Osteocyte (in vitro differentiated cells): ENCODE measurements around the gene CARD11. TPM values are rescaled to one million over a fixed set of nuclear protein-coding genes. Genes with fewer than 3 reads are reported as not detected.

Experiments
- DNase-seq: peaks from one replicate; pipeline ENCODE4 v3.0.0; 2021; ENCODE audit warnings: mixed read lengths; ENCODE audit not compliant: unreplicated experiment; ENCODE audit errors: extremely low spot score
- H3K27ac Mint-ChIP-seq: one replicate; pipeline ENCODE4 v1.8.0; 2021; ENCODE audit warnings: mild to moderate bottlenecking, mixed read lengths; ENCODE audit not compliant: unreplicated experiment
- H3K27me3 Mint-ChIP-seq: one replicate; pipeline ENCODE4 v1.8.0; 2021; ENCODE audit warnings: mixed read lengths; ENCODE audit not compliant: unreplicated experiment
- H3K36me3 Mint-ChIP-seq: one replicate; pipeline ENCODE4 v1.8.0; 2021; ENCODE audit warnings: mixed read lengths; ENCODE audit not compliant: unreplicated experiment
- H3K4me1 Mint-ChIP-seq: one replicate; pipeline ENCODE4 v1.8.0; 2021; ENCODE audit warnings: mixed read lengths; ENCODE audit not compliant: unreplicated experiment
- H3K4me3 Mint-ChIP-seq: one replicate; pipeline ENCODE4 v1.8.0; 2021; ENCODE audit warnings: mild to moderate bottlenecking, moderate library complexity, mixed read lengths; ENCODE audit not compliant: unreplicated experiment
- H3K9me3 Mint-ChIP-seq: one replicate; pipeline ENCODE4 v1.8.0; 2021; ENCODE audit warnings: mixed read lengths; ENCODE audit not compliant: unreplicated experiment
- total RNA-seq: library from RNA; stranded (reverse); gene quantifications from 2 replicates; pipeline ENCODE4 v1.2.1, GENCODE V29; 2021
- TF ChIP-seq, protein P1 (sequence below): fragments of 200-600 bp; sonication (generic); IDR thresholded peaks from 2 replicates; pipeline ENCODE4 v1.5.0; 2021; ENCODE audit warnings: antibody characterized with exemption, mild to moderate bottlenecking, moderate library complexity

CARD11 gene
- total RNA-seq, 1 donor from 2014 or later = 0.24 TPM

DNA sequence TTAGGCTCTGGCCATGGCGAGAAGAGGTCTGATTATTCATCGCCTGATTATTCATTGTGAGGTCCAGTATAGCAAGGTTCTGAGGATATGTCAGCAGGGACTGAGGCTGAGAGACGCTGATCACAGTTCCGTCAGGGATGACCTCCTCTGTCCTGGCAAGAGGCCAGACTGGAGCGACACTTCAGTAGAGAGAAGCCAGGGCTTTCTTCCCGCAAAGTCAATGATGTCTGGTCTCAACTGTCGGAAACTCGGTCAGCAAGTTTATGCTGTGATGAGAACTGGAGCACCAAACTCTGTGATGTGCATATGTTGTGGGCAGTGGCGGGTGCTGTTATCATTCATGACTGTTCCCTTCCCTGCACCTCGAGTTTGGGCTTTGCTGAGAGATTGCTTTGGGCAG is 170.5 kb downstream of the CARD11 start:
- Mint-ChIP-seq H3K27me3 (no peaks in the 10 kb centered on the region), H3K4me1 (peaks cover 15% of the 10 kb centered on the region), H3K27ac (no peak overlapping the region), H3K9me3 (no peaks in the 10 kb centered on the region), H3K36me3 (no peaks in the 10 kb centered on the region), H3K4me3 (no peak overlapping the region)
- no peak for DNase-seq
- TF ChIP-seq, protein P1, sequence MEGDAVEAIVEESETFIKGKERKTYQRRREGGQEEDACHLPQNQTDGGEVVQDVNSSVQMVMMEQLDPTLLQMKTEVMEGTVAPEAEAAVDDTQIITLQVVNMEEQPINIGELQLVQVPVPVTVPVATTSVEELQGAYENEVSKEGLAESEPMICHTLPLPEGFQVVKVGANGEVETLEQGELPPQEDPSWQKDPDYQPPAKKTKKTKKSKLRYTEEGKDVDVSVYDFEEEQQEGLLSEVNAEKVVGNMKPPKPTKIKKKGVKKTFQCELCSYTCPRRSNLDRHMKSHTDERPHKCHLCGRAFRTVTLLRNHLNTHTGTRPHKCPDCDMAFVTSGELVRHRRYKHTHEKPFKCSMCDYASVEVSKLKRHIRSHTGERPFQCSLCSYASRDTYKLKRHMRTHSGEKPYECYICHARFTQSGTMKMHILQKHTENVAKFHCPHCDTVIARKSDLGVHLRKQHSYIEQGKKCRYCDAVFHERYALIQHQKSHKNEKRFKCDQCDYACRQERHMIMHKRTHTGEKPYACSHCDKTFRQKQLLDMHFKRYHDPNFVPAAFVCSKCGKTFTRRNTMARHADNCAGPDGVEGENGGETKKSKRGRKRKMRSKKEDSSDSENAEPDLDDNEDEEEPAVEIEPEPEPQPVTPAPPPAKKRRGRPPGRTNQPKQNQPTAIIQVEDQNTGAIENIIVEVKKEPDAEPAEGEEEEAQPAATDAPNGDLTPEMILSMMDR = no peak

DNA sequence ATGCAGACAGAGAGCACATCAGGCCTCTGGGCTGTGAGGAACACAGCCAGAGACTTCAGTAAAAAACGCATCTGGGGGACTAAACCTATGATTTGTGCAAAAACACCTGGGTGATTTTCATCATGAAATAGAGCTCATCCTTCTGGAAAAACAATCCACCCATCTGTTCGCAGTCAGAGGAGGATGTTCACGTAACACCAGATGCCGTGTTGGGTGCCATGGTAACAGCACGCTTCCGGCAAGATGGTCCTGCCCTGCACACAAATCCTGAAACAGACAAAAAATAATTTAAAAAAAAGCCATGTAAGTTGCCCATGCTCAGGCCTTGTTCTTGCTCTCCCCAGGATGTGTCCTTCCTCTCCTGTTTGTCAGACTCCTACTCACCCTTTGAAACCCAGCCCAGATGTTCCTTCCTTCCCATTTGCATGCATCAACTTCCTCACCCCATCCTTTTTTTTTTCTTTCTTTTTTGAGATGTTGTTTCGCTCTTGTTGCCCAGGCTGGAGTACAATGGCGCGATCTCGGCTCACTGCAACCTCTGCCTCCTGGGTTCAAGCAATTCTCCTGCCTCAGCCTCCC is 171.3 kb downstream of the CARD11 start:
- TF ChIP-seq, protein P1 = no peak
- Mint-ChIP-seq H3K27me3 (no peaks in the 10 kb centered on the region), H3K9me3 (no peaks in the 10 kb centered on the region), H3K27ac (no peak overlapping the region), H3K36me3 (no peaks in the 10 kb centered on the region), H3K4me3 (no peak overlapping the region), H3K4me1 (peaks cover 15% of the 10 kb centered on the region)
- DNase-seq = no peak

GRCh38 chr7:2870471-2870931 is 173.2 kb downstream of the CARD11 start:
- no peaks in the 10 kb centered on the region for H3K27me3 Mint-ChIP-seq
- peaks cover 6% of the 10 kb centered on the region for H3K4me1 Mint-ChIP-seq
- TF ChIP-seq, protein P1 = no peak
- H3K36me3 Mint-ChIP-seq = no peaks in the 10 kb centered on the region
- H3K27ac Mint-ChIP-seq = no peak overlapping the region
- H3K9me3 Mint-ChIP-seq = no peaks in the 10 kb centered on the region
- H3K4me3 Mint-ChIP-seq = no peak overlapping the region
- no peak for DNase-seq

DNA sequence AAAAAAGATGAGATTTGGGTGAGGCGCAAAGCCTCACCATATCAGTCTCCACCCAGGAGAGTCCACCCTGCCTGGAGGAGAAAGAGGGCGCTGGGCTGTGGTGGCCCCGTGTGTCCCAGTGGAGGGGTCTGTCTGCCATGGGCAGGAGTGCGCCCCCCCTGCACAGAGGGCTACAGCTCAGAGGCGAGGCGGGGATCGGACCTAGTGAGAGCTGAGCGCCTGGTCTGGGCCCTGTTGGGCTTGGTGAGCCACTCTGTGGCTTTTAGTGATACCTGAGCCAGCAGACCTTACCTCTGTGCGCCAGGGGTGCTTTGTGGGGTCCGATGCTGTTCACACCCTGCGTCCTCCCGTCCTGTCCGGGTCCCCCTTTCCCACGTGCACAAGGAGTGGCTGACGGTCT is 173.7 kb downstream of the CARD11 start:
- no peaks in the 10 kb centered on the region for H3K27me3 Mint-ChIP-seq
- no peaks in the 10 kb centered on the region for H3K9me3 Mint-ChIP-seq
- no peak for DNase-seq
- H3K4me1 Mint-ChIP-seq = peaks cover 7% of the 10 kb centered on the region
- TF ChIP-seq, protein P1 = no peak
- H3K4me3 Mint-ChIP-seq = no peak overlapping the region
- no peak overlapping the region for H3K27ac Mint-ChIP-seq
- H3K36me3 Mint-ChIP-seq = no peaks in the 10 kb centered on the region

- H3K9me3 Mint-ChIP-seq = no peaks in the 10 kb centered on the region
- no peaks in the 10 kb centered on the region for H3K27me3 Mint-ChIP-seq
- H3K4me3 Mint-ChIP-seq = no peak overlapping the region
- H3K4me1 Mint-ChIP-seq = peaks cover 29% of the 10 kb centered on the region
- TF ChIP-seq, protein P1 = no peak
- no peak overlapping the region for H3K27ac Mint-ChIP-seq
- DNase-seq = no peak
- H3K36me3 Mint-ChIP-seq = no peaks in the 10 kb centered on the region
These were observed 177.1 kb downstream of the CARD11 start for GRCh38 chr7:2866601-2867000.
